AG10803 (cell line): Measurements from ENCODE around the gene TOP2A.

Experiments used
- DNase-seq: peaks from one replicate; pipeline ENCODE4 v3.0.0; 2010; ENCODE audit warnings: low read depth
- H3K4me3 ChIP-seq: 2 replicates; pipeline ENCODE4 v1.5.1; 2011; ENCODE audit warnings: mild to moderate bottlenecking, low read length, control low read depth
- TF ChIP-seq, protein P1 (sequence below): conservative IDR thresholded peaks from 2 replicates; pipeline ENCODE4 v1.5.1; 2011; ENCODE audit warnings: mild to moderate bottlenecking, low read length, control low read depth, inconsistent platforms

Gene TOP2A

GRCh38 chr17:40452216-40452787 is 34.6 kb upstream of the TOP2A start:
- TF ChIP-seq, protein P1, sequence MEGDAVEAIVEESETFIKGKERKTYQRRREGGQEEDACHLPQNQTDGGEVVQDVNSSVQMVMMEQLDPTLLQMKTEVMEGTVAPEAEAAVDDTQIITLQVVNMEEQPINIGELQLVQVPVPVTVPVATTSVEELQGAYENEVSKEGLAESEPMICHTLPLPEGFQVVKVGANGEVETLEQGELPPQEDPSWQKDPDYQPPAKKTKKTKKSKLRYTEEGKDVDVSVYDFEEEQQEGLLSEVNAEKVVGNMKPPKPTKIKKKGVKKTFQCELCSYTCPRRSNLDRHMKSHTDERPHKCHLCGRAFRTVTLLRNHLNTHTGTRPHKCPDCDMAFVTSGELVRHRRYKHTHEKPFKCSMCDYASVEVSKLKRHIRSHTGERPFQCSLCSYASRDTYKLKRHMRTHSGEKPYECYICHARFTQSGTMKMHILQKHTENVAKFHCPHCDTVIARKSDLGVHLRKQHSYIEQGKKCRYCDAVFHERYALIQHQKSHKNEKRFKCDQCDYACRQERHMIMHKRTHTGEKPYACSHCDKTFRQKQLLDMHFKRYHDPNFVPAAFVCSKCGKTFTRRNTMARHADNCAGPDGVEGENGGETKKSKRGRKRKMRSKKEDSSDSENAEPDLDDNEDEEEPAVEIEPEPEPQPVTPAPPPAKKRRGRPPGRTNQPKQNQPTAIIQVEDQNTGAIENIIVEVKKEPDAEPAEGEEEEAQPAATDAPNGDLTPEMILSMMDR = no peak
- DNase-seq = peak; percentile 88

GRCh38 chr17:40451420-40451819 is 33.7 kb upstream of the TOP2A start:
- peak; percentile 98 for DNase-seq
- H3K4me3 ChIP-seq = no peak overlapping the region
- TF ChIP-seq, protein P1 = no peak

More at GRCh38 chr17:40452216-40452787, 34.6 kb upstream of the TOP2A start:
- no peak overlapping the region for H3K4me3 ChIP-seq

DNA sequence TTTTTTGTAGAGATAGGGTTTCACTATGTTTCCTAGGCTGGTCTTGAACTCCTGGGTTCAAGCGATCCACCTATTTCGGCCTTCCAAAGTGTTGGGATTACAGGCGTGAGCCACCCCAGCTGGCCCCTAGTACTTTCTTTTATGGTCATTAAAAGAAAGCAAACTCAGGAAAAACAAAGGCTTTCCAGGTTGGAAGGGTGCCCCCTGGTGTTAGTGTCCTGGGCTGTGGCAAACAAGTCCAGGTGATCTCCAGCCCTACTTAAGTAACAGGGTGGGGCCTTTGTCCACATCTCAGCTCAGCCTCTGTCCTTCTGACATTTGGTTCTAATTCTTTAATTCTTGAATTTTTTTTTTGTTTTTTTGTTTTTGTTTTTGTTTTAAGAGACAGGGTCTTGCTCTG is 32.5 kb upstream of the TOP2A start:
- no peak overlapping the region for H3K4me3 ChIP-seq
- DNase-seq = no peak
- TF ChIP-seq, protein P1 = peak; percentile 55

GRCh38 chr17:40448639-40449261 is 31.1 kb upstream of the TOP2A start:
- H3K4me3 ChIP-seq = peak overlapping the region; percentile 99
- TF ChIP-seq, protein P1 = no peak
- DNase-seq = no peak

DNA sequence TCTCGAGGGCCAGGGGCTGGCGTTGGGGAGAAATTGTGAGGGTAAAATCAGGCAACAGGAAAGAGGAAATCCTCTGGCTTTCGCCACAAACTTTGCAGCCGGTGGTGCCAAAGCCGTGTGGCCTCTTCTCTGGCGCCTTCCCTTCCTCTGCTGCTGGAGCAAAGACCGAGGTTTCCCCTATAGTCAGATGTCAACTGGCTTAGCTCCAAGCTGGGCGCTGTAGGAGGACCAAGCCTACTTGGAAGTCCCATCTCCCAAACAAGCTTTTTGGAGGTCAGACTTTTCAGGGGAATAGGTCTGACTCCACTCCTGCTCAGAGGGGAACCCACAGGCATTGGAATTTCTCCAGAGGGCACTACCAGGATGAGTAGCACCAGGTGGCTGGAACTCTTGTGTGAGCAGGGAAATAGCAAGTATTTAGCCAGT is 30.5 kb upstream of the TOP2A start:
- peak overlapping the region; percentile 99 for H3K4me3 ChIP-seq
- TF ChIP-seq, protein P1 = no peak
- DNase-seq = no peak

- peak overlapping the region; percentile 99 for H3K4me3 ChIP-seq
- DNase-seq = no peak
- TF ChIP-seq, protein P1 = no peak
Measured at GRCh38 chr17:40447806-40448205, 30.1 kb upstream of the TOP2A start.

DNA sequence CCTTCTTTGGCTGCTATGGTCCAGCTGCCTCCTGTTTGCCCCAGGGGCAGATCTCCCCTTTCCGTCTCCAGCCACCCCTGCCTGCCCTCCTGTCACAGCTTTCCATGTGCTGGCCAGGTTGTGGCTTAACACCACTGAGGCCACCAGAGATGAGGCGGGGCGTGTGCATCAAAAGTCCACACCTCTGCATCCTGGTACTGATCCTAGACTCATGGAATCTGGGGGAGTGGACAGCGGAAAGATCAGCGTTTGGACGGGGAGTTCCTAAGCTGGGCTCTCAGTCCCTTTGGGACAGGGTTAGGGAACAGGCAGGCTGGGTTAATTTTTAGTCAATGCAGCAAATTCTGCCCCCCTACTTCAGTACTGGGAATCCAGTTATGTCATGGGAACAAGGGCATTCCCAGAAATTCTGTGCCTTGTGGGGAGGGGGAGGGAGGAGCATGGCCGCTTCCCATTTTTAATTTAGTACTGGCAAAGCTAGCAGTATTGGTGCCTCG is 29.5 kb upstream of the TOP2A start:
- H3K4me3 ChIP-seq = peak overlapping the region; percentile 99
- TF ChIP-seq, protein P1 = no peak

More for the DNA sequence above, 29.5 kb upstream of the TOP2A start:
- DNase-seq = no peak
